ENCODE results near the gene EPS8.

EPS8 gene

DNA sequence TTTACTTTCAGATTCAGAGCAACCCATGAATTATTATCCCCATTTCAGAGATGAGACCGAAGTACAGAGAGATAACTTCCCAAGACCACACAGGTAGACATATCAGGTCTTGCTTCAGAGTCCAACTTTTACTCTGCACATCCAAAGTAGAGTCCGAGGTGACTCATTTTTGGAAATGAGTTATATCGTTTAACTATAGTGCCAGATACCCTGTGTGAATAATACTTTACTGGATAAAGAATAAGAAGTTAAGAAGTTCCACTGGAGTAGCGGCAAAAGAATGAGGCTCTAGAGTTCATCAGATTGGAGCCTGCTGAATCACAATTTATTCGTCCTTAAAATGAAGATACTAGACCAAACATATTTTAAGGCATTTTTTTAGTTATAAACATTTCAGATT is 124.7 kb downstream of the EPS8 start:
- TF ChIP-seq SIN3A (IDR thresholded peaks at IDR 0.05; ENCODE audit: borderline replicate concordance, insufficient read depth, low read length), result no peak
- no peak for TF ChIP-seq REST (IDR thresholded peaks at IDR 0.05; ENCODE audit: insufficient read depth in 1 of 2, low read depth in 2 of 2, low read length in 2 of 2)
- no peak for TF ChIP-seq TAF1 (IDR thresholded peaks at IDR 0.05; ENCODE audit: borderline replicate concordance, insufficient read depth, low read length)
- TF ChIP-seq POLR2AphosphoS5 (IDR thresholded peaks at IDR 0.05; ENCODE audit: low read depth, low read length), result no peak
- no peak for TF ChIP-seq FOXP2 (optimal IDR thresholded peaks at IDR 0.05; ENCODE audit: borderline replicate concordance, extremely low read depth, extremely low read length, insufficient read depth)

GRCh38 chr12:15662983-15663659 is 126.1 kb downstream of the EPS8 start:
- TF ChIP-seq REST (IDR thresholded peaks at IDR 0.05; ENCODE audit: insufficient read depth in 1 of 2, low read depth in 2 of 2, low read length in 2 of 2), result no peak
- TF ChIP-seq TAF1 (IDR thresholded peaks at IDR 0.05; ENCODE audit: borderline replicate concordance, insufficient read depth, low read length), result no peak
- no peak for TF ChIP-seq FOXP2 (optimal IDR thresholded peaks at IDR 0.05; ENCODE audit: borderline replicate concordance, extremely low read depth, extremely low read length, insufficient read depth)
- no peak for TF ChIP-seq SIN3A (IDR thresholded peaks at IDR 0.05; ENCODE audit: borderline replicate concordance, insufficient read depth, low read length)
- no peak for TF ChIP-seq POLR2AphosphoS5 (IDR thresholded peaks at IDR 0.05; ENCODE audit: low read depth, low read length)

- TF ChIP-seq TAF1 (IDR thresholded peaks at IDR 0.05; ENCODE audit: borderline replicate concordance, insufficient read depth, low read length), result no peak
Measured at GRCh38 chr12:15662303-15662980, 126.7 kb downstream of the EPS8 start.

DNA sequence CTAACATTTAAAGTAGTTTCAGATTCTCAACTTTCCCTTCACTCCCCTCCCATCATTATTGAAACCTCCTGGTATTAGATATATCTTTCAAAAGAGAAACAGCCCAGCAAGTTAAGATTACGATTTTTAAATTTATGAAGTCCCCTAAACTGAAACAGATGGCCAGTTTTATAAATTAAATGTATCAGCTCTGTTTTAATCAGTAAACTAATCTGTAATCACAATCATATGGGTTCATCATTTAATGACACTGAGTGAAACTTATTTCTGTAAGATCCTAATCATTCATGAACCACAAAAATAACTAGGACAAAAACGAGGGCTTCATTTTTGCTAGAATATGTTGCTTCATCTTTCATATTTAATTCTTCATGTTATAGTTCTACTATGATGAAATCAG is 137.8 kb downstream of the EPS8 start:
- TF ChIP-seq TAF1 (IDR thresholded peaks at IDR 0.05; ENCODE audit: borderline replicate concordance, insufficient read depth, low read length), result no peak
- TF ChIP-seq POLR2AphosphoS5 (IDR thresholded peaks at IDR 0.05; ENCODE audit: low read depth, low read length), result no peak
- TF ChIP-seq FOXP2 (optimal IDR thresholded peaks at IDR 0.05; ENCODE audit: borderline replicate concordance, extremely low read depth, extremely low read length, insufficient read depth), result no peak
- TF ChIP-seq SIN3A (IDR thresholded peaks at IDR 0.05; ENCODE audit: borderline replicate concordance, insufficient read depth, low read length), result no peak
- no peak for TF ChIP-seq REST (IDR thresholded peaks at IDR 0.05; ENCODE audit: insufficient read depth in 1 of 2, low read depth in 2 of 2, low read length in 2 of 2)

- TF ChIP-seq FOXP2 (optimal IDR thresholded peaks at IDR 0.05; ENCODE audit: borderline replicate concordance, extremely low read depth, extremely low read length, insufficient read depth), result no peak
- TF ChIP-seq TAF1 (IDR thresholded peaks at IDR 0.05; ENCODE audit: borderline replicate concordance, insufficient read depth, low read length), result no peak
- TF ChIP-seq SIN3A (IDR thresholded peaks at IDR 0.05; ENCODE audit: borderline replicate concordance, insufficient read depth, low read length), result no peak
- TF ChIP-seq POLR2AphosphoS5 (IDR thresholded peaks at IDR 0.05; ENCODE audit: low read depth, low read length), result no peak
- TF ChIP-seq REST (IDR thresholded peaks at IDR 0.05; ENCODE audit: insufficient read depth in 1 of 2, low read depth in 2 of 2, low read length in 2 of 2), result no peak
Measured at GRCh38 chr12:15650399-15651128, 138.6 kb downstream of the EPS8 start.

All from PFSK-1 (cell line).